ENCODE measurements around the gene GNG12. TPM values are rescaled to one million over a fixed set of nuclear protein-coding genes. Genes with fewer than 3 reads are reported as not detected.

The GNG12 gene
- total RNA-seq, 1 donor = 201 TPM

DNA sequence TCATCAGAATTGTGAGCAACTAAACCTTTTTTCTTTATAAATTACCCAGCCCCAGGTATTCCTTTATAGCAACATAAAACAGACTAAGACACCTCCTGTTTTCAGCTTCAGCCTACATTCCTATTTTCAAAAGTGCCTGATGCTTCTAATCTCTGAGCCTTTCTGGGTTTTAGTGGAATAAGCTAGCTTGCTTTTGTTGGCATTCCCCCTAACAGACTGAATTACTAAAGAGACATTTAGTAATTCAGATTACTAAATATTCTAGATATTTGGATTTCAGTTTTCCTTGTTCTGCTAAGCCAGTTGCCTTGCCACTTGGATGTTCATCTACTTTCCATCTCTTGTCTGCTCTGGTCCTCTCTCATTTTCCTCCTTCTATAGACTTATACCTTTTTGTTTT lies 10.5 kb upstream of the GNG12 start:
- no peak for DNase-seq (ENCODE audit: low read depth)
- TF ChIP-seq, protein P1, sequence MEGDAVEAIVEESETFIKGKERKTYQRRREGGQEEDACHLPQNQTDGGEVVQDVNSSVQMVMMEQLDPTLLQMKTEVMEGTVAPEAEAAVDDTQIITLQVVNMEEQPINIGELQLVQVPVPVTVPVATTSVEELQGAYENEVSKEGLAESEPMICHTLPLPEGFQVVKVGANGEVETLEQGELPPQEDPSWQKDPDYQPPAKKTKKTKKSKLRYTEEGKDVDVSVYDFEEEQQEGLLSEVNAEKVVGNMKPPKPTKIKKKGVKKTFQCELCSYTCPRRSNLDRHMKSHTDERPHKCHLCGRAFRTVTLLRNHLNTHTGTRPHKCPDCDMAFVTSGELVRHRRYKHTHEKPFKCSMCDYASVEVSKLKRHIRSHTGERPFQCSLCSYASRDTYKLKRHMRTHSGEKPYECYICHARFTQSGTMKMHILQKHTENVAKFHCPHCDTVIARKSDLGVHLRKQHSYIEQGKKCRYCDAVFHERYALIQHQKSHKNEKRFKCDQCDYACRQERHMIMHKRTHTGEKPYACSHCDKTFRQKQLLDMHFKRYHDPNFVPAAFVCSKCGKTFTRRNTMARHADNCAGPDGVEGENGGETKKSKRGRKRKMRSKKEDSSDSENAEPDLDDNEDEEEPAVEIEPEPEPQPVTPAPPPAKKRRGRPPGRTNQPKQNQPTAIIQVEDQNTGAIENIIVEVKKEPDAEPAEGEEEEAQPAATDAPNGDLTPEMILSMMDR (IDR thresholded peaks at IDR 0.05; ENCODE audit: insufficient read depth, low read depth, low read length) = no peak
- no peak overlapping the region for H3K4me3 ChIP-seq (ENCODE audit: low read depth, low read length)

DNA sequence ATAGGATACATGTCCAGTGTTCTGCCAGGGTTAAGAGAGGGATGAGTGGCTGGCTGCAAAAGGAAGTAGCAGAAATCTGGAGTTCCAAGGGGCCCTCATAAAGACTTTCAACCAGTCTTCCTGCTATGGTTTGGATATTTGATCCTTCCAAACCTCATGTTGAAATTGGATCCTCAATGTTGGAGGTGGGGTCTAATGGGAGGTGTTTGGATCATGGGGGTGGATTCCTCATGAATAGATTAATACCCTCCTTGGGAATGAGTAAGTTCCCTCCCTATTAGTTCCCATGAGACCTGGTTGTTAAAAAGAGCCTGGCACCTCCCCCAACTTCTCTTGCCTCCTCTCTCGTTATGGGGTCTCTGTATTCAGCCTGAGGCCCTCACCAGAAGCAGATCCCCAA lies 10.1 kb upstream of the GNG12 start:
- no peak overlapping the region for H3K4me3 ChIP-seq (ENCODE audit: low read depth, low read length)
- TF ChIP-seq, protein P1 (IDR thresholded peaks at IDR 0.05; ENCODE audit: insufficient read depth, low read depth, low read length) = no peak
- no peak for DNase-seq (ENCODE audit: low read depth)

DNA sequence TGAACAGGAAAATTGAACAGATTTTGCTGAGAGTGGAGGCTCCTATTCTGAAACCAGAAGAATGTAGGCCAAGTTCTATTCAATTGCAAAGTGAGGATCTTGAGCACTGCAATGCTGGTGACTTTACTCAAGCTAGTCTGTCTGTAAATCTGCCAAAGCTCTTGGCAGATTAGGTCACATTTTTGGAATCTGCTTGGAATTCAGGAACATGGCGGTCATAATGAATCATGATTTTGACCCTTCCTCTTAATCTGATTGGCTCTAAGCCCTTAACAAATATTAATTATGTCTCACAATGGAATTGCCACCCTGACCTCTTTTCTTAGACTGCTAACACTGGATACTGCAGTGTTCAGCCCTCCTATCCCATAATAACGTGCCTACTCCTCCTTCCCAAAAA lies 7.2 kb upstream of the GNG12 start:
- DNase-seq (ENCODE audit: low read depth) = peak; percentile 57
- H3K4me3 ChIP-seq (ENCODE audit: low read depth, low read length) = no peak overlapping the region
- TF ChIP-seq, protein P1 (IDR thresholded peaks at IDR 0.05; ENCODE audit: insufficient read depth, low read depth, low read length) = no peak

DNA sequence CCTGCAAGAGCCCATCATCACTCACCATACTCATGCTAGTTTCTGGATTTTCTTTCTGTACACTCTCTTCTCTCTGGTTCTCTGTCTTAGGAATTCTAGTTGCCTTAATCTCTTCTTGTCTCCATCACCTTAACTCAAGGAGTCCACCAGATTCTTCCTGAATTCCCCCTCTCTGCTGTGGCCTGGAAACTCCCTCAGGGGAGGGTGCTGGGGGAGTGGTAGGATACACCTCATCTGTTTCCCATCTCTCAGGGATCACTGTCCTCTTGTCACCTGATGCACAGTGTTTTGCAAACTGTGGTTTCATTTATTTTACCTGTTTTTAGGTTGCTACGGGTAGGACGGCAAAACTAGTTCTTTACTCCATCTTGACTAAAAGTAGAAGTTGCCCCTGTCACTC lies 6.6 kb upstream of the GNG12 start:
- TF ChIP-seq, protein P1 (IDR thresholded peaks at IDR 0.05; ENCODE audit: insufficient read depth, low read depth, low read length) = no peak
- DNase-seq (ENCODE audit: low read depth) = no peak
- H3K4me3 ChIP-seq (ENCODE audit: low read depth, low read length) = no peak overlapping the region

DNA sequence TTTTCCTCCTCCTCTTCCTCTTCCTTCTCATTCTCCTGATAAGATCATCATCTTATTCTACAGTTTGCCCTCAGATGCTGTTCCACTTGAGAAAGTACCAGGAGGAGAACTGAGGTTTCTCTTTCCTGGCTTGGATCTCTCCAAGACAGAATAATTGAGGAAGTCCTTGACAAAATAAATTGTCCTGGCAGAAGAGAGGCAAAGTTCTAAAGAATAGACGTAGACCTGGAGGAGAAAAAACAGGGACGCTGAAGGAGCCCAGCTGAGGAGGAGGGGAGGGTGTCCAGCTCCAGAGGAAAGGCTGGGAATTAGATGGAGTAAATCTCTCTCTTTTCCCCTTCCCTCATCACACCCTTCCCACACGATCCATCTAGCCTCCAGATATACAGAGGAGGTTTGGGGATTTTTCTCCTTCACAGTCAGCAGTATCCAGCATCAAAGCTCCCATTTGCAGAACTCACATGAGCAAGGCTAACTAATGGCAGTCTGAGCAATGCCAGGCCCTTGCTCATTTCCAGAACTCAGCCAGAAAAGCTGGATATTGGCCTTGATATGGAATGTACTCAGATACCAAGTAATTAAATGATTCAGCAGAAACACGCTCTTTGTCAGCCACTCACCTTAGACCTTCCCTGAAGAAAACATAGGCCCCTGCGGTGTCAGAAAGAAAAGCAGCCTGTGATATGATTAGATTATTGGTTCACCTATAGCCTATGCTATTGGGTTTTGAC lies 5.1 kb upstream of the GNG12 start:
- no peak overlapping the region for H3K4me3 ChIP-seq (ENCODE audit: low read depth, low read length)
- TF ChIP-seq, protein P1 (IDR thresholded peaks at IDR 0.05; ENCODE audit: insufficient read depth, low read depth, low read length) = no peak
- no peak for DNase-seq (ENCODE audit: low read depth)

DNA sequence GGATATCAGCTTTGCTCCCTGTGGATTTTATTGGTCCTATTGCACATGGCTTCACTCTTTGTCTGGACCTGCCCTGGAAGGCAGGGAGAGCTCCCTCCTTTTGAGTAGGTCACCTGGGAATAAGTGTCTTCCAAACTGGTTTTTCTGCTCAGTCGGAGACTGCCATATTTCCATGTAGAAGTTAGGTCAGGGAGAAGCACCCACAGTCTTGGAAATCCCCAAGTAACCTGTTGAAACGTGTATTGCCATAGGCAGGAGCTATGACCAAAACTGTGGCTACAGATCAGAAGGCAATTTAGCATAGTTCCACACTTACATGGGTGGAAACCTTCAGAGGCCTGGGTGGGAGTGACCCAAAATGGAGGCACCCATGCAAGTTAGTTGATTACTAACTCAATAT lies 3.5 kb upstream of the GNG12 start:
- DNase-seq (ENCODE audit: low read depth) = no peak
- TF ChIP-seq, protein P1 (IDR thresholded peaks at IDR 0.05; ENCODE audit: insufficient read depth, low read depth, low read length) = no peak
- no peak overlapping the region for H3K4me3 ChIP-seq (ENCODE audit: low read depth, low read length)

Data from fibroblast of villous mesenchyme (primary cell).